Fibroblast of skin of back (primary cell): Measurements from ENCODE around the gene CCDC184.
A peak's percentile ranks its signal among the peaks of the same experiment; 100 is the strongest.

ENCODE experiments used
- DNase-seq: peaks from one replicate; pipeline ENCODE4 v3.0.0-alpha.2; 2013

CCDC184 gene

DNA sequence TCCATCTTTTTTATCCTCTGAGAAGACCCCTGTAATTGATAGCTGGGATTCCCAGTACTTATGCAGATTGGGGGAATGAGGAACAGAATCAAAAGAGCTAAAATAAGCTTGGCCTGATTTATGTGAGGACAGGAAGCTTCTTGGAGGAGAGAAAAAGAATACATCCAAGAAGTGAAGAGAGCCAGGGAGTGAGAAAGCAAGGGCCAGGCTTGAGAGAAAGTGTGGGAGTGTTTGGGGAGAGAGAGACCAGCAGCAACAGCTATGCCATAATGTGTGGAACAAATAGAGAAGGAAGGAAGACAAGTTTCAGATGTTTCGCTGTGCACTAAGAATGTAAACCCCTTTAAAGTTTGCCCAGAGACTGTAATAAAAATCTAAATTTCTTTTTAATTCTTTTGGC lies 4.0 kb upstream of the CCDC184 start:
- DNase-seq: no peak

DNA sequence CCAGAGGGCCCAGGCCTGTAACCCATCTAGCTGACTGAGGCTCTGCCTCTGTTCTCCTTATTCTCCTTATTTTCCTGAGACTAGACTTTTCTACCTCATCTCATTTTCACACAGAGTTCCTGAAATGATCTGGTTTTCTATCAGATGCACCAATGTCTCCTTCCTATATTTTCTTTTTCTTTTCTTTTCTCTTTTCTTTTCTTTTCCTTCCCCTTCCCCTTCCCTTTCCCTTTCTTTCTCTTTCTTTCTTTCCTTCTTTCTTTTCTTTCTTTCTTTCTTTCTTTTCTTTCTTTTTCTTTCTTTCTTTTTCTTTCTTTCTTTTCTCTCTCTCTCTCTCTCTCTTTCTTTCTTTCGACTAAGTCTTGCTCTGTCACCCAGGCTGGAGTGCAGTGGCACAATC lies 3.0 kb upstream of the CCDC184 start:
- no peak for DNase-seq

DNA sequence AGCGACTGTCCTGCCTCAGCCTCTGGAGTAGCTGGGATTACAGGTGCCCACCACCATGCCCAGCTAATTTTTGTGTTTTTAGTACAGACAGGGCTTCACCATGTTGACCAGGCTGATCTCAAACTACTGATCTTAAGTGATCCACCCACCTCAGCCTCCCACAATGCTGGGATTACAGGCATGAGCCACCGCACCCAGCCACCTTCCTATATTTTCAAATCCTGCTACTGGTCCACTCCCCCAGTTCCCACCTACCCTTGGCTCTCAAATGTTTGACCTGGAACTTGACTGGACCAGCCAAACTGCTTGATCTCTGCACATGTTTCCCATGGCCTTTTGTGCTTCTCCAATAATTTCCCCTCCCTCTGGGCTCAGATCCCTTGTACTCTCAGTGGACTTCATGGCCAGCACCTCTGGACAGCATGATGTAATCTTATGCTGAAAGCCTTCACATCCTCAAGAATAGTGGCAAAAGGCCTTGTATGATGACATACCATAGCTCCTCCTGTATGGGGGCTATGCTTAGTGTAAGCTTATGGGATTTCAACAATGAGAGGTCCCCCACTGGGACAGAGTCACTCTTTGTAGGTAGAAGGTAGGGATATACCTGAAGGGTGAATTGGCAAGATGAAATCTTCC lies 2.5 kb upstream of the CCDC184 start:
- no peak for DNase-seq

DNA sequence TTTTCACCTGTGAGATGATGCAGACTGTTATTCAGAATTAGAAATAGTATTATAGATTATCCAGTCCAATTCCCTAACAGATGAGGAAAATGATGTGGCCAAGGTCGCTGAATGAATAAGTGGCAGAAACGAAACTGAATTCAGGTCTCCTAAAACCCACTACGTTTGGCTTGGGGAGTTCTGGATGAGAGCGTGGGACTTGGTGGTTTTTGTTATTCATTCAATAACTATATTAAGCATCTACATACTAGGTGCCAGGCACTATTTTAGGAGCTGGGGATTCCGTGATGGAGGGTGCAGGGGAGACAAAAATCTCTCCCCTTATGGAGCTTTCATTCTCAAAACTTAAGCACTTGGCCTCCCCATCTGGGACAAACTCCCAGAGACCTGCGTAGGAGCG lies 813 bp upstream of the CCDC184 start:
- no peak for DNase-seq

DNA sequence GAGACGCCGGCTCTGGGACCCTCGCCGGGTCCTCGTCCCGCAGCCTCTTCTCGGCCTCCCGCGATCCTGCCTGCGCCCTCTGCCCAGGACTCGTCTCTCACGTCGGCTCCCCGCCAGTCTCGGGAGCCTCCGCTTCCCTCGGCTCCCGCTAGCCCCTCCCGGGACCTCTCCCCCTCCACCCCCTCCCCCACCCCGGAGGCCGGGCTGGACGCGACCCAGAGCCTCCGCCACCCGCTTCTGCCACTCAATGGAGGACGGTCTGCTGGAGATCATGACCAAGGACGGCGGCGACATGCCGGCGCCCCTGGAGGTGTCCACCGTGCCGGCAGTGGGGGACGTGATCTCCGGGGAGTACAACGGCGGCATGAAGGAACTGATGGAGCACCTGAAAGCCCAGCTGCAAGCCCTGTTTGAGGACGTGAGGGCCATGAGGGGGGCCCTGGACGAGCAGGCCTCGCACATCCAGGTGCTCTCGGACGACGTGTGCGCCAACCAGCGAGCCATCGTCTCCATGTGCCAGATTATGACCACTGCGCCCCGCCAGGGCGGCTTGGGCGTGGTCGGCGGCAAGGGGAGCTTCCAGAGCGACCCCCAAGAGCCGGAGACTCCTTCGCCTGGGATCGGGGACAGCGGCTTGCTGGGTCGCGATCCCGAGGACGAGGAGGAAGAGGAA lies 568 bp downstream of the CCDC184 start:
- no peak for DNase-seq

DNA sequence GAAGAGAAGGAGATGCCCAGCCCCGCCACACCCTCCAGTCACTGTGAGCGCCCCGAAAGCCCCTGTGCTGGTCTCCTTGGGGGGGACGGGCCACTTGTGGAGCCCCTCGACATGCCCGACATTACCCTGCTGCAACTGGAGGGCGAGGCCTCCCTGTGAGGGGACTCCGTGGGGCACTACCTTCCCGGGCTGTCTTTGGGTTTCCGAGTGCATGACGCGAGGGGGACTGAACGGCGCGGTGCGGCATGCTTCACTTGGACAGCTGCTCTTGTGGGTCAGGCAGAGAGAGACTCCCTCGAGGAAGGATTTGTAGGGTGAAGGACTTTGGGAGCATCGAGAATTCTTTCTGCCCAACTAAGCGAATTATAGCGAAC lies 1.1 kb downstream of the CCDC184 start:
- no peak for DNase-seq

DNA sequence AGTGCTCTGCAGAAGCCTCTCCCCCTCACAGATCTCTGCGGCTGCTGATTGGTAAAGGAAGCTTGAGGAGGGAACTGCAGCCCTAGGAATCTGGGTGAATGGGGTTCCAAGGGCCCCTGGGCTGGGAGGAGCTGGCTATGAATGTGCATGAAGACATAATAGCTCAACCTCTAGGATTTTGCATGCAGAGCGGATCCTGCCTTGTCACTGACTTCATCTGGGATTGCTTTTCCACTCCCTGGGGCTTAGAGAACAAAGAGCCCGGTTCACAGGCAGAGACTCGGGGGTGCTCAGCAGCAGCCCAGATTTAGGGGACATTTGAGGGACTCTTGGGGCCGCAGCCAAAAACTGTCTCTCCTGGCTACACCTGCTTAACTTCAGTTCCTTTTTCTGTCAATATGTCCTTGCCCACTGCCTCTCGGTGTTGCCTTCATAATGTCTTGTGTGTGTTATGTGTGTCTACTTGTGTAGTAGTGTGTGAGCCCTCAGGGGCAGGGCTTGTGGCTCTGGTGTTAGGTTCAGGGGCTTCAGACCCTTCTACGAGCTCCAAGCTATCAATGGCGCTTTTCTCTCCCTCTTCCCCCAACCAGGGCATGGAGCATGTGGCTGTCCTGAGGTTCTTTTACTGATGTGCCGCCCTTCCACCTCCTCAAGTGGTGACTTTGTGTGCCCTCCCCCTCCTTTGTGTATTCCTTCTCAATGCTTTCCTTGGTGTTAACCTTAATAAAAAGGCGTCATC lies 1.9 kb downstream of the CCDC184 start:
- DNase-seq: no peak

DNA sequence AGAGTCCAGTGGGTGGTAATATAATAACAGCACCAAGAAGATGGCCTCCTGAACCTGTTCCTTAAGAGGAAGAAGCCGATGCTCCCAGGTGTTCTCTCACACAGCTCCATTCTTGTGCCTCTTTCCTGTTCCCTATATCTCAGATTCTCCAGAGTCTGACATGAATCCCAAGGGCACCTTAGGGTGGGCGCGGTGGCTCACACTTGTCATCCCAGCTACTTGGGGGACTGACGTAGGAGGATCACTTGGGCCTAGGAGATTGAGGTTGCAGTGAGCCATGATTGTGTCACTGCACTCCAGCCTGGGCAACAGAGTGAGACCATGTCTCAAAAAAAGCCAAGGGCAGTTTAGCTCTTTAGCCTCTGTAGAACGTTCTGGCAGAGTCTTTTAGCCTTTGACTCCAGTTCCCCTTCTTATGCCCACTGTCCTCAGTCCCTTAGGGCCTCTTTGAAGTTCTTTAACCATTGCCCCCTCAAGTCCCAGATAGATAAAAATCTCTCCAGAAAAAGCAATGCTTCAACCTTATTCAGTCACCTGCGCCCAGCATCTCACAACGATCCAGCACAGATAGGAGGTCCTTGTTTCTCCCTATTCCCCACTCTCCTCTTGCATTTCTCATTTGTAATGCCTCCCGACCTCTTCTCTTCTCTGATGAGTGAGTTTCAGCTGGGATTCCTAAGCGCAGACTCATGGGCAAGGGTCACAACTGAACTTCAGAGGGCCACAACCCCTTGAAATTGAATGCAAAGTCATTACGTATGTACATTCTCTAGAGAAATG lies 4.7 kb downstream of the CCDC184 start:
- DNase-seq: no peak

DNA sequence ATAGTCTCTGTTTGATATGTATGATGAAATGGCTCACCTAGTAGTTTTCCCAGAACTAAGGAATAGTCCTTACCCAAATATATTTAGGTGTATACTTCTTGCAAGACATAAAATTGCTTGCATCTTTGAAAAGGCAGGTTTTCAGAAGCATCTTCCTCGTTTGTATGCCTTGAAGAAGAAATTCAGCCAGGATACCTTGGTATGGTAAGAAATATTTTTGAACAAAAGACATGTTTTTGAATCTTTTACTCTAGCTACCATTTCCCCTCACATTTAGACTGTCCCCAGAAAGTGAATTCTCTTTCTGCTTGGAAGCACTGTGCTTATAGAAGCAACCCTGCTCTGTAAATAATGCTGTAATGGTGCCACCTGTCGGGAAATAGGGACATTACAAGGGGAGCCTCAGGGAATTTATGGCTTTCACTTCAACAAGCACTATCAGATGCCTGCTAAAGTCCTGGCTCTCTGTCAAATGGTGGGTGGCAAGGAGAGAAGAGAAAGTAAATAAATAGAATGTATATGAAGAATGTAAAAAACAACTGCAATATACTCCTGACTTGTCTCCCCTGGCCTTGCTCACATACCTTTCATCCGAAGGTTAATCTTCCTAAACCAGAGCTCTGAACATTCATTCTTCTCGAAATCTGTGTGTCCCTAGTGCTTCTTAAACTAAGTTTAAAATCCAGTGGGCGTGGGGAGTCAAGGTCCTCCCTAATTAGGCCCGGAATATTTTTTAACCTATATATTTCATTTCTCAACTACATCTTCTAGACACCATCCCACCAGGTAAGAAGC lies 6.1 kb downstream of the CCDC184 start:
- DNase-seq: peak; percentile 64

DNA sequence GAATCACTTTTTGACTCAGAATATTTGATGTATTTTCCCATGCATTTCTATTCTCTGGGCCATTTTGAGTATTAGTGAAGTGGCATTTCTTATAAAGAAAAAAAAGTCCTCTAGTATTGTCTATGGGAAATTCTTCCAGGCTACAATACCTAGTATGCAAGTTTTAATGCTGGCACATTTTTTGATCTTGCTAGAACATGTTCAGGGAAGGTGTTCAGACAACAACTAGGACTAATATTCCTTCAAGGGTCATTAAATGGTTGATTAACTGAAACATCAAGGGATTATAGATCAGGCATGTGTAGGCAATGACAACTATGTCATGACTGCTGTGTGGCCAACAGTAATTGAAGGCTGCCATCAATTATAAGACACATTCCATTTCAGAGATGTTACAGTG lies 7.7 kb downstream of the CCDC184 start:
- no peak for DNase-seq

DNA sequence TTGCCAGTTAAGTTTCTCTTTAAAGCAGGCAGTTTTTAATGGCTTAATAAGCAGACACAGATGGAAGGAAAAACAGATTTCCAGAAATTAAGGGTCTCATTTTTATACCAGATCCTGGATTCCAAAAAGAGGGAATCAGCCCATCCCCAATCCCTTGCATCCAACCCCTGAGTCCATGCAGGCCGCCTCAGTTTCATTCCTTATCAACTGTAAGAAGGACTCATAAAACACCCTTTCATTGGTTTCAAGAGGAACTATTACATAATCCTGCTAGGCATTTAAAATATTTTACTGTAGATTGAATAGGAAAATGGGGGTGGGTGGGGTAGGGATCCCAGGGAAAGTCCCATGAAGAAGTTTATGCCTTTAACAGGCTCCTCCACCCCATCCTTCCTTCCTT lies 9.4 kb downstream of the CCDC184 start:
- DNase-seq: no peak

DNA sequence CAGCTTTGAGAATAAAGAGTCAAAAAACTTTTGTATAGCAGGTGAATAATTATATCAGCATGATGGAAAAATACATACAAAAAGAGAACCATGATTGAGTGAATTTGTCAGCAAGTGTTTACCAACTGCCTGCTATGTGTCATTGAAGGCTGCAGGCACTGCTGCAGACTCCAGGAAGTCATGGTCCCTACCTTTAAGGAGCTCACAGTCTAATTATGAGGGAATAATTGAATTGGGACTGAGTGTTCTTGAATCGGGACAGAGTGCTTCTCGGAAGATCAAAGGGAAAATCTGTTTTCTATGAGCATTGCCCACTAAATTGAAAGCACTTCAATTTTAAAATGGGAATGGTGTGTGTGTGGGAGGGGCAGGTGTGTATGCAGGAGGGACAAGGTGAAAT lies 10.2 kb downstream of the CCDC184 start:
- no peak for DNase-seq

DNA sequence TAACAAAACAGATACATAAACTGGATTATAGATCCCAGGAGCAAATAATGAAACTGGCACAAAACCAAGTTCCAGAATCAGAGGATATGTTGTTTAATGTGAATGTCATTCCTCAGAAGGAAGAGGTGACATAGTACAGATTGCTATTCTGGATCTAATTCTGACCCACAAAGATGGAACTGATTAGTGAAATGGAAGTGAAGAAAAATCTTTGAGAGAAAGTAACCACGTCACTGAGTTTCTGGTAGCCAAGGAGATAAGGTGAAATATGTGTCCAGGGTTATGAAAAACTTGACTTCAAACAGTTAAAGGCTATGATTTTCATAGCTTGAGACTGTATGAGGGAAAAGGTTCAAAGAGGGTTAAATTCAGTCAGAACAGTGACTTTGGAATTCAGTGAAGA lies 11.4 kb downstream of the CCDC184 start:
- DNase-seq: peak; percentile 51

DNA sequence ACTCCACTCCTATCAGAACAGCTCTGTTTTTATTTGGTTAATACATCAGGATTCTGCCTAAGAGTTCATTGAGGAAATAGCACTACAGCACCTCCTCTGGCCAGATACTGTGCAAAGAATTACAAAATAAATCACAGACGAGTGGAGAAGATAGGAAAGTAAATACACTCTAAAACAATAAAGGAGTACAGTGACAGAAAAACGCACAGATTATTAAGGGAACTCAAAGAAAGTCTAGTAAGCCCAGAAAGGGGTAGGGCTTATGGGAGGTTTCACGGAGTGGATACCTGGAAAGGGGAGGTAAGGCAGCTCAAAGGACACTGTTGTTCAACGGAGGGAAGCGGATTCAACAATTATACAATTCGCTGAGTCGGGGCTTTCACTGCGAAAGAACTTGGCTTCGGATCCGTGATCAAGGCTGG lies 14.1 kb downstream of the CCDC184 start:
- peak; percentile 33 for DNase-seq

DNA sequence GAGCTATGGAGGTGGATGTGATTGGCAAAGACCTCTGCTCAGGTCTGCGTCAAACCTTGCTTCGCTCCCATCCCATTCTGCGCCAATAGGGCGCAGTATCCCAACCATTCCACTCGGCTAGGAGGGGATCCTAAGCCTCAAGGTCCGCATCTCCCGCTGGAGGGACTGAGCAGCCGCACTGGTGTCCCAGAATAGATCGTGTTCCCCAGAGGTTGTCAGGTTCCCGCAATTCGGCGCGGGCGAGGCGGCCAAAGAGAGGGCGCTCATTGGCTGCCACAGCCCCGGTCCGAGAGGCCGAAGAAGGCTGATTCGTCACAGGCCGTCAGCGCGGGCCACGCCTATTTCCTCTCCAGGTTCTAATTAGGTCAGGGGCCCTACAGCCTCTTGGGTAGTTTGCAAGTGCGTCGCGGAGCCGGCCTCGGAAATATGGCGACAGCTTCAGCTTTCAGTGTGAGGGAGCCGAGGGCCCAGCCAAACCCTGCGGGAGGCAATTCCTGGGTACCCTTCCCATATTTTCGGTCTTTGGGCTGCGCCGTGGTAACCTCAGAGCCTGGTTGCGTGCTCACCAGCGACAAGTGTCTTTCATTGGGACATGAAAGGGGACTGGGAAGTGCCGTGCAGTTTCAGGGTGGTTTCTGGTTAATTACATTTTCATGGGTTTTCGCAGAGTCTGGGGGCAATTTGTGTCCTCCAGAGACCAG lies 14.7 kb downstream of the CCDC184 start:
- peak; percentile 95 for DNase-seq

DNA sequence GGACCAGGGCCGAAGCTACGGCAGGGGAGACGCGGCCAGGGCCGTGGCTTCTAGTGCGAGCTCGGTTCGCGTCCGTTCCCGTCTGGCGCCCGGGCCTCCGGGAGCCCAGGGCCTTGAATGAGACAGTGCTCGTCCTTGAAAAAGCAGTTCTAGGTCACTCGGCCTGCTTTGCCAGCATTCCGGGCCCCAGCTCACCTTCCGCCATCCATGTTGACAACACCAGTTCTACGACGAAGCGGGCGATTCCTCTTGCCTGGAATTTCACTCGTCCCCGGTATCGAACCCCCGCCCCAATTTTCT lies 15.2 kb downstream of the CCDC184 start:
- no peak for DNase-seq

DNA sequence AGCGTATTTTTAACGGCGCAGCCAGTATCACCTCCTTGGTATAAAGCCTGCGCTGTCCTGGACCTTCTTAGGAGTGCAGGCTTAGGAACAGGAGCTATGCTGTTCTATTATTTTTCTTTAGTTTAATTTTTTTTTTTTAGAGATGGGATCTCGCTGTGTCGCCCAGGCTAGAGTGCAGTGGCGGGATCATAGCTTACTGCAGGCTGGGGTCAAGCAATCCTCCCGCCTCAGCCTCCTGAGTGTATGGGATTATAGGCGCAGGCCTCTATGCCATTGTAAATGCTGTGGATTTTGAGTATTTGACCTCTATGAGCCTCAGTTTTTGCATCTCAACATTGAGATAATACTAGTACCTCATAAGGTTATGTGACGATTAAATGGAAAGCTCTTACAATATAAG lies 15.5 kb downstream of the CCDC184 start:
- DNase-seq: no peak

DNA sequence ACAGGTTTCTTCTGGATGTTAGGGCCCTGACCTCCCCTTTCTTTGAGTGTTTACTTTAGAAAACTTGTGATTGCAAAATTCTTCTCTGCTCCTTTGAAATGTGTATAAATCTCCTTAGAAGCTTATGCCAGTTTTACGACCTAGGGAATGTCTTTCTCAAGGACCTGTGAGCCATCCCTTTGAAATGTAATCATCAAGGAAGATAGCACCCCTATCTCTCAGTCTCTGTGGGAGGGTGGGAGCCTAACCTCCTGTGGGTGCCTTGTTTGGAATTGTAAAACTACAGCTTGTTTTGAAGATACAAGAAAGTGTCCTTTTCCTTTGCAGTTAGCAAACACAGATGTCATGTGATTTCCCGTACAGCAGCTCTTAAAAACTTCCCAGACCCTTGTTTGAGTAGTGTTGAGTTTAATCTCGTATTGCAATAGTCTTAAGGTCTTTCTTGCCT lies 16.4 kb downstream of the CCDC184 start:
- DNase-seq: no peak

DNA sequence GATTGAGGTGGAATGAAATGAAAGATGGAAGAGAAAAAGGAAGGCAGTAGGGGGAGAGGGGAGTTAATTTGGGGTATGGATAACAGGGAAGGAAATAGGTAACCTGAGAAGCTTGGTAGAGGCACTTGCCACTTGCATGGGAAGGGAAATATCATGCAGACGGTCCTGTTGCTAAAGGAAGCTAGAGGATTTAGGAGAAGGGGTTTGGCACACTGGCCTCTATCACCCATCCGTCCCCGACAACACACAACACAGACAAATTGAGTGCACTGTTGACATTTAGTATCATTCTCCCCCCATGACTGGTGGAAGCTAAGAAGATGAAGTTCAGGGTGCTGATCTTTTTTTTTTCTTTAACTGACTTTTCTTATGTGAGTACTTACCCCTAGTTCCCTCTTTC lies 17.6 kb downstream of the CCDC184 start:
- DNase-seq: no peak

DNA sequence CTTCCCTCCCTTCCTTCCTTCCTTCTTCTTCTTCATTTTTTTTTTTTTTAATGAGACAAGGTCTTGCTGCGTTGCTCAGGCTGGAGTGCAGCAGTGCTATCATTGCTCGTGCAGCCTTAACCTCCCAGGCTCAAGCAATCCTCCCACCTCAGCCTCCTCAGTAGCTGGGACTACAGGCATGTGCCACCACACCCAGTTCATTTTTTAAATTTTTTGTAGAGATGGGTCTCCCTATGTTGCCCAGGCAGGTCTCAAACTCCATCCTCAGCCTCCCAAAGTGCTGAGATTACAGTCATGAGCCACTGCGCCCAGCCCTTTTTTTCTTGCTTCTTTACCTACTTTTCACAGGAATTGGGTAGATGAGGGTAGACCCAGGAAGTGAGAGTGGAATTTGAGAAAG lies 18.1 kb downstream of the CCDC184 start:
- no peak for DNase-seq

DNA sequence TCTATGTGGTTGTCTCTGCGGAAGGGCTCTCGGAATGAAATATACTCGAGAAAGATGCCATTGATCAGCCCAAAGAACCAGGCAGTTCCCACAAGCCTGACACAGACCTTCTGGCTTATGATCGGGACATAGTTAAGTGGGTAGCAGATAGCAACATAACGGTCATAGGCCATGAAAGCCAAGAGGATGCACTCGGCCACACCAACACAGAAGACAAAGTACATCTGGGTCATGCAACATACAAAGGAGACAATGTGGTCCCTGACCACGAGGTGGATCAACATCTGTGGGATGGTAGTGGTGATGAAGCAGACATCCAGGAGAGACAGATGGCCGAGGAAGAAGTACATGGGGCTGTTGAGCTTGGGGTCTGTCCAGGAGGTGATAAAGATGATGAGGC lies 19.3 kb downstream of the CCDC184 start:
- no peak for DNase-seq

DNA sequence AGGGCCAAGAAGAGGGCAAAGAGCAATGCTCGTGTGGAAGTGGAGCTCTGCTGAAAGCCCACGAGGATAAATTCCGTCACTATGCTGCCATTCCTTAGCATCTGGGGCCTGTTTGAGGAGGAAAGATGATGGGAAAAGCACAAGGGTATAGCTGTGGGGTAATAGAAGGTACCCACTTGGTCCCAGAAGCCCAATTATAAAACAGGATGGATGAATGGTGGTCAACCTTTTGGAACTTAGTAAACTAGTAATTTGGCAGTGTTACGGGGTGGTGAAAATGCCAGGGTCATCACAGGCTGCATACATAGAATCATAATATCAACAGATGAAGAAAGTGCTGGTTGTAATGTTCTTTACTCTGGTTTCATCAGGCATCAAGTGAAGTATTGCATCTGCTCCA lies 19.7 kb downstream of the CCDC184 start, which contains the start of gene OR10AD1:
TSS of gene OR10AD1 (minus strand) at position 101 of the 400 bp plus-strand sequence. CDS start at position 101, 0 bp downstream.
- no peak for DNase-seq
